NCI-H1930 (cell line): ENCODE results near the gene RMRP.

Experiments used
- DNase-seq, 2 experiments: peaks; one replicate each; lab custom pipeline; 2025; lab: John Stamatoyannopoulos, UW

RMRP gene

DNA sequence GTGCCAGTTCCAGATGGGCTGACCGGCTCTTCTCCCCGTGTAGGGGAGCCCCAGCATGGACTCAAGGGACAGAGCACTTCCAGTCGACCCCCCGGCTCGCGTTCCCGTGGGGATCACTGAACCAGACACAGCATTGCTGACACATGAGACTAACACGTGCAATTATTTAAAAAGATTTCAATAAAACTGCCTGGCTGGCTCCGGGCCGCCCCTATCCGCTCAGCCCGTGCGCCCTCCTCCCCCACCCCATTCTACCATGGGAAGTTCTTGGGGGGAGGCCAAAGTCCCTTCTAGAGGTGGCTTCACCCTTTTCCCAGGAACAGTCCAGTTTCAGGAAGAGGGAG lies 48.0 kb downstream of the RMRP start:
- DNase-seq, result no peak

DNA sequence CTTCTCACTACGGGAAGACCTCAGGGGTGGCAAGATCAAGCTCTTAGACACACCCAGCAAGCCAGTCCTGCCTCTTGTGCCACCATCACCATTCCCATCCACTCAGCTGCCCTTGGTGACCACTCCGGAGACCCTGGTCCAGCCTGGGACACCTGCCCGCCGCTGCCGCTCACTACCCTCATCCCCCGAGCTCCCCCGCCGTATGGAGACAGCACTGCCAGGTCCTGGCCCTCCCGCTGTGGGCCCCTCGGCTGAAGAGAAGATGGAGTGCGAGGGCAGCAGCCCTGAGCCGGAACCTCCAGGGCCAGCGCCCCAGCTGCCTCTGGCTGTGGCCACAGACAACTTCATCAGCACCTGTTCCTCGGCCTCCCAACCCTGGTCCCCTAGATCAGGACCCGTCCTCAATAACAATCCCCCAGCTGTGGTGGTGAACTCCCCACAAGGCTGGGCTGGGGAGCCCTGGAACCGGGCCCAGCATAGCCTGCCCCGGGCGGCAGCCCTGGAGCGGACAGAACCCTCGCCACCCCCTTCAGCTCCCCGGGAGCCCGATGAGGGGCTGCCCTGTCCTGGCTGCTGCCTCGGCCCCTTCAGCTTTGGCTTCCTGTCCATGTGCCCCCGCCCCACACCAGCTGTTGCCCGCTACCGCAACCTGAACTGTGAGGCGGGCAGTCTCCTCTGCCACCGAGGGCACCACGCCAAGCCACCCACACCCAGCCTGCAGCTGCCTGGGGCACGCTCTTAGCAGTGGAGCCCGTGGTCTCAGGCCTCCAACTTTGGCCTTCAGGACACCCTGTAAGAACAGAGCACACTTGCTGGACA lies 48.6 kb downstream of the RMRP start:
- no peak for DNase-seq

DNA sequence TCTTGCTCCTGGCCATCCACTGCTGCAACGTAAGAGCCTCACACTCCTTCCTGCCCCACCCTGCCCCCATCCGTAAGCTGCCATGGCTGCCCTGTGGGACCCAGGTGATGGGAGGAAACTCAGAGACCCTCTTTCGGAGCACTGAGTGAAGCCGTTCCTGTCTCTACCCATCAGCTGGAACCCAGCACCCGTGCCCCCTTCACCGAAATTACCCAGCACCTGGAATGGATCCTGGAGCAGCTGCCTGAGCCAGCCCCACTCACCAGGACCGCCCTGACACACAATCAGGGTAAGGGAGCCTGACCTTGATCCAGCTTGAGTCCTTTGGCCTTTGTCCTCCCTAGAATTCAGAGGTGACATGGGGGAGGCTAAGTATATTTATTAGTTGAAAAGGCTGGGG lies 49.6 kb downstream of the RMRP start:
- no peak for DNase-seq
